WTC11 (cell line): ENCODE measurements around the gene CASP2.

Experiments
- CBFB ChIP-seq: sonication (generic); formaldehyde crosslinking; IDR thresholded peaks from 2 replicates; pipeline ENCODE4 v1.8.1; 2022; ENCODE audit warnings: mild to moderate bottlenecking, low read depth, missing genetic modification reagents
- GRHL2 ChIP-seq: fragments of 250-450 bp; sonication (Bioruptor Pico); IDR thresholded peaks from 2 replicates; pipeline ENCODE4 v1.8.0; 2022; ENCODE audit warnings: mild to moderate bottlenecking, moderate library complexity; ENCODE audit not compliant: insufficient replicate concordance, severe bottlenecking
- HMGA2 ChIP-seq: fragments of 250-450 bp; sonication (Bioruptor Pico); IDR thresholded peaks from 2 replicates; pipeline ENCODE4 v1.4.0; 2021; ENCODE audit warnings: mild to moderate bottlenecking, moderate library complexity
- TP53 ChIP-seq: sonication (generic); formaldehyde crosslinking; IDR thresholded peaks from 2 replicates; pipeline ENCODE4 v1.8.1; 2023; ENCODE audit warnings: mild to moderate bottlenecking, missing genetic modification reagents
- ZNF416 ChIP-seq: fragments of 250-450 bp; sonication (Bioruptor Pico); IDR thresholded peaks from 2 replicates; pipeline ENCODE4 v1.9.0; 2021; ENCODE audit warnings: mild to moderate bottlenecking, inconsistent platforms
- TF ChIP-seq, protein P1 (sequence below): sonication (generic); formaldehyde crosslinking; IDR thresholded peaks from 2 replicates; pipeline ENCODE4 v1.8.1; 2022; ENCODE audit warnings: mild to moderate bottlenecking, moderate library complexity, missing genetic modification reagents
- TF ChIP-seq, protein P2 (sequence below): sonication (generic); formaldehyde crosslinking; IDR thresholded peaks from 2 replicates; pipeline ENCODE4 v1.8.0; 2022; ENCODE audit warnings: mild to moderate bottlenecking, missing genetic modification reagents
- TF ChIP-seq, protein P3 (sequence below): fragments of 200-600 bp; IDR thresholded peaks from 2 replicates; pipeline ENCODE4 v1.8.0; 2022; ENCODE audit warnings: antibody characterized with exemption
- TF ChIP-seq, protein P4 (sequence below): sonication (generic); formaldehyde crosslinking; conservative IDR thresholded peaks from 2 replicates; pipeline ENCODE4 v1.8.1; 2022; ENCODE audit warnings: mild to moderate bottlenecking, missing genetic modification reagents

DNA sequence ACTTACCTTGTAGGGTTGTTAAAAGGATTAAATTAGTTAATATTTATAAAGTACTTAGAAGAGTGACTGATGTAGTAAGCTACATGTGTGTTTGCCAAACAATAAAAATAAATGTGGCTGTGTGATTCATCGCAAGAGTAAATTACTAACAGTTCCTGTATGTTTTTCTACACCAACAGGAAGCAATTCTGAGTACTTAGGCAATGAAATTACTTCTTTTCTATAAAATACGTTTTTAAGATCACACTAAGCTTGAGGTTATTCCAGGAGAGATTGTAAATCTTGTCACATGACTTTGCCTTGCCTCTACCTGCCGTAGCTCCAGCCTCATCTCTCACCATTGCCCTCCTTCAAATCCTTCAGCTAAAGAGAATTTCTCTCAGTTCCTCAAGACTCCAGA, 43.0 kb upstream of the CASP2 start:
- TF ChIP-seq, protein P1, sequence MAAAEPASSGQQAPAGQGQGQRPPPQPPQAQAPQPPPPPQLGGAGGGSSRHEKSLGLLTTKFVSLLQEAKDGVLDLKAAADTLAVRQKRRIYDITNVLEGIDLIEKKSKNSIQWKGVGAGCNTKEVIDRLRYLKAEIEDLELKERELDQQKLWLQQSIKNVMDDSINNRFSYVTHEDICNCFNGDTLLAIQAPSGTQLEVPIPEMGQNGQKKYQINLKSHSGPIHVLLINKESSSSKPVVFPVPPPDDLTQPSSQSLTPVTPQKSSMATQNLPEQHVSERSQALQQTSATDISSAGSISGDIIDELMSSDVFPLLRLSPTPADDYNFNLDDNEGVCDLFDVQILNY (CRISPR knock-in tag): no peak
- TF ChIP-seq, protein P2, sequence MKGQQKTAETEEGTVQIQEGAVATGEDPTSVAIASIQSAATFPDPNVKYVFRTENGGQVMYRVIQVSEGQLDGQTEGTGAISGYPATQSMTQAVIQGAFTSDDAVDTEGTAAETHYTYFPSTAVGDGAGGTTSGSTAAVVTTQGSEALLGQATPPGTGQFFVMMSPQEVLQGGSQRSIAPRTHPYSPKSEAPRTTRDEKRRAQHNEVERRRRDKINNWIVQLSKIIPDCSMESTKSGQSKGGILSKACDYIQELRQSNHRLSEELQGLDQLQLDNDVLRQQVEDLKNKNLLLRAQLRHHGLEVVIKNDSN: no peak
- TF ChIP-seq, protein P3, sequence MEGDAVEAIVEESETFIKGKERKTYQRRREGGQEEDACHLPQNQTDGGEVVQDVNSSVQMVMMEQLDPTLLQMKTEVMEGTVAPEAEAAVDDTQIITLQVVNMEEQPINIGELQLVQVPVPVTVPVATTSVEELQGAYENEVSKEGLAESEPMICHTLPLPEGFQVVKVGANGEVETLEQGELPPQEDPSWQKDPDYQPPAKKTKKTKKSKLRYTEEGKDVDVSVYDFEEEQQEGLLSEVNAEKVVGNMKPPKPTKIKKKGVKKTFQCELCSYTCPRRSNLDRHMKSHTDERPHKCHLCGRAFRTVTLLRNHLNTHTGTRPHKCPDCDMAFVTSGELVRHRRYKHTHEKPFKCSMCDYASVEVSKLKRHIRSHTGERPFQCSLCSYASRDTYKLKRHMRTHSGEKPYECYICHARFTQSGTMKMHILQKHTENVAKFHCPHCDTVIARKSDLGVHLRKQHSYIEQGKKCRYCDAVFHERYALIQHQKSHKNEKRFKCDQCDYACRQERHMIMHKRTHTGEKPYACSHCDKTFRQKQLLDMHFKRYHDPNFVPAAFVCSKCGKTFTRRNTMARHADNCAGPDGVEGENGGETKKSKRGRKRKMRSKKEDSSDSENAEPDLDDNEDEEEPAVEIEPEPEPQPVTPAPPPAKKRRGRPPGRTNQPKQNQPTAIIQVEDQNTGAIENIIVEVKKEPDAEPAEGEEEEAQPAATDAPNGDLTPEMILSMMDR: no peak
- TF ChIP-seq, protein P4, sequence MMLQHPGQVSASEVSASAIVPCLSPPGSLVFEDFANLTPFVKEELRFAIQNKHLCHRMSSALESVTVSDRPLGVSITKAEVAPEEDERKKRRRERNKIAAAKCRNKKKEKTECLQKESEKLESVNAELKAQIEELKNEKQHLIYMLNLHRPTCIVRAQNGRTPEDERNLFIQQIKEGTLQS: no peak
- no peak for TF ChIP-seq CBFB (CRISPR knock-in tag)
- TF ChIP-seq HMGA2 (CRISPR knock-in tag): no peak
- TF ChIP-seq GRHL2: no peak
- TF ChIP-seq ZNF416 (CRISPR knock-in tag): no peak
- TF ChIP-seq TP53: no peak
